Measurements from ENCODE around the gene STX19.

The STX19 gene

DNA sequence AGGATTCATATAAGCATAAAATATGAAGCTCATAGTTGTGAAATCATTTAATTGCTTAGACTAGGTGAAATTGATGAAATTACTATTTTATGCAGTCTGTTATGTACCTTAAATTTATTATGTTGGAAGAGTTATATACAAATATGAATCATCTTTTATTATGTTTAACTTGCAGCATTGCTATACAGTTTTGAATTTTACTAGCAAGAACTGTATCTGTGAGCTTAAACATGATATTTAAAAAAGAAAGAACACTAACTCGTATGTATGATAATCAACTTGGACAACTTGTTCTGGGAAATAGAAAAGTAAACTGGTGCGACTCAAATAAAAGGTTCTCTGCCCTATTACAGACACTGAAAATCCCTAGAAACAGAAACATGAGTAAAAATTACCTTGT, 1.8 kb downstream of the STX19 start:
- TF ChIP-seq SIN3A (IDR thresholded peaks at IDR 0.05; ENCODE audit: borderline replicate concordance, insufficient read depth, low read length) (no peak), POLR2AphosphoS5 (IDR thresholded peaks at IDR 0.05; ENCODE audit: low read depth, low read length) (no peak), FOXP2 (optimal IDR thresholded peaks at IDR 0.05; ENCODE audit: borderline replicate concordance, extremely low read depth, extremely low read length, insufficient read depth) (no peak), TAF1 (IDR thresholded peaks at IDR 0.05; ENCODE audit: borderline replicate concordance, insufficient read depth, low read length) (no peak)
- TF ChIP-seq, protein P1, sequence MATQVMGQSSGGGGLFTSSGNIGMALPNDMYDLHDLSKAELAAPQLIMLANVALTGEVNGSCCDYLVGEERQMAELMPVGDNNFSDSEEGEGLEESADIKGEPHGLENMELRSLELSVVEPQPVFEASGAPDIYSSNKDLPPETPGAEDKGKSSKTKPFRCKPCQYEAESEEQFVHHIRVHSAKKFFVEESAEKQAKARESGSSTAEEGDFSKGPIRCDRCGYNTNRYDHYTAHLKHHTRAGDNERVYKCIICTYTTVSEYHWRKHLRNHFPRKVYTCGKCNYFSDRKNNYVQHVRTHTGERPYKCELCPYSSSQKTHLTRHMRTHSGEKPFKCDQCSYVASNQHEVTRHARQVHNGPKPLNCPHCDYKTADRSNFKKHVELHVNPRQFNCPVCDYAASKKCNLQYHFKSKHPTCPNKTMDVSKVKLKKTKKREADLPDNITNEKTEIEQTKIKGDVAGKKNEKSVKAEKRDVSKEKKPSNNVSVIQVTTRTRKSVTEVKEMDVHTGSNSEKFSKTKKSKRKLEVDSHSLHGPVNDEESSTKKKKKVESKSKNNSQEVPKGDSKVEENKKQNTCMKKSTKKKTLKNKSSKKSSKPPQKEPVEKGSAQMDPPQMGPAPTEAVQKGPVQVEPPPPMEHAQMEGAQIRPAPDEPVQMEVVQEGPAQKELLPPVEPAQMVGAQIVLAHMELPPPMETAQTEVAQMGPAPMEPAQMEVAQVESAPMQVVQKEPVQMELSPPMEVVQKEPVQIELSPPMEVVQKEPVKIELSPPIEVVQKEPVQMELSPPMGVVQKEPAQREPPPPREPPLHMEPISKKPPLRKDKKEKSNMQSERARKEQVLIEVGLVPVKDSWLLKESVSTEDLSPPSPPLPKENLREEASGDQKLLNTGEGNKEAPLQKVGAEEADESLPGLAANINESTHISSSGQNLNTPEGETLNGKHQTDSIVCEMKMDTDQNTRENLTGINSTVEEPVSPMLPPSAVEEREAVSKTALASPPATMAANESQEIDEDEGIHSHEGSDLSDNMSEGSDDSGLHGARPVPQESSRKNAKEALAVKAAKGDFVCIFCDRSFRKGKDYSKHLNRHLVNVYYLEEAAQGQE (IDR thresholded peaks at IDR 0.05; ENCODE audit: insufficient read depth in 1 of 2, low read depth in 2 of 2, low read length in 2 of 2) = no peak

- TF ChIP-seq POLR2AphosphoS5 (IDR thresholded peaks at IDR 0.05; ENCODE audit: low read depth, low read length) = no peak
These were observed 4.0 kb downstream of the STX19 start for GRCh38 chr3:94024385-94024784.

GRCh38 chr3:94020293-94020692, 8.1 kb downstream of the STX19 start:
- TF ChIP-seq FOXP2 (optimal IDR thresholded peaks at IDR 0.05; ENCODE audit: borderline replicate concordance, extremely low read depth, extremely low read length, insufficient read depth) (no peak), TAF1 (IDR thresholded peaks at IDR 0.05; ENCODE audit: borderline replicate concordance, insufficient read depth, low read length) (no peak), SIN3A (IDR thresholded peaks at IDR 0.05; ENCODE audit: borderline replicate concordance, insufficient read depth, low read length) (no peak), POLR2AphosphoS5 (IDR thresholded peaks at IDR 0.05; ENCODE audit: low read depth, low read length) (no peak)
- TF ChIP-seq, protein P1 (IDR thresholded peaks at IDR 0.05; ENCODE audit: insufficient read depth in 1 of 2, low read depth in 2 of 2, low read length in 2 of 2) = no peak

DNA sequence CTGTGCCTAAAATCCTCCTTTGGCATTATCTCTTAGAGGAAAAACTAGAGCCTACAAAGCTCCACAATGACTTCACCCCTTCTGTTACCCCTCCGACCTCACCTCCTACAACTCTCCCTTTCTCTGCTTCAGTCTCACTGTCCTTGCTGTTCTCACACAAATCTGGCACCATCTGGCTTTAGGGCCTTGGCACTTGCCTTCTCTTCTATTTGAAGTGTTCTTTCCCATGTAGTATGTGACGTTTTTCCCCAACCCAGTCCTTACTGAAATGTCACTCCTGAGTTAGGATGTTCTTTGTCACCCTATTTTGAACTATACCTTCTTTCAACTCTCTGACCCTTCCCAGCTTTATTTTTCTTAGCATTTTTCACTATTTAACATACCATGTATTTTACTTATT, 8.7 kb downstream of the STX19 start:
- TF ChIP-seq TAF1 (IDR thresholded peaks at IDR 0.05; ENCODE audit: borderline replicate concordance, insufficient read depth, low read length) = no peak
- TF ChIP-seq POLR2AphosphoS5 (IDR thresholded peaks at IDR 0.05; ENCODE audit: low read depth, low read length) = no peak
- TF ChIP-seq SIN3A (IDR thresholded peaks at IDR 0.05; ENCODE audit: borderline replicate concordance, insufficient read depth, low read length) = no peak
- TF ChIP-seq FOXP2 (optimal IDR thresholded peaks at IDR 0.05; ENCODE audit: borderline replicate concordance, extremely low read depth, extremely low read length, insufficient read depth) = no peak
- TF ChIP-seq, protein P1 (IDR thresholded peaks at IDR 0.05; ENCODE audit: insufficient read depth in 1 of 2, low read depth in 2 of 2, low read length in 2 of 2) = no peak

DNA sequence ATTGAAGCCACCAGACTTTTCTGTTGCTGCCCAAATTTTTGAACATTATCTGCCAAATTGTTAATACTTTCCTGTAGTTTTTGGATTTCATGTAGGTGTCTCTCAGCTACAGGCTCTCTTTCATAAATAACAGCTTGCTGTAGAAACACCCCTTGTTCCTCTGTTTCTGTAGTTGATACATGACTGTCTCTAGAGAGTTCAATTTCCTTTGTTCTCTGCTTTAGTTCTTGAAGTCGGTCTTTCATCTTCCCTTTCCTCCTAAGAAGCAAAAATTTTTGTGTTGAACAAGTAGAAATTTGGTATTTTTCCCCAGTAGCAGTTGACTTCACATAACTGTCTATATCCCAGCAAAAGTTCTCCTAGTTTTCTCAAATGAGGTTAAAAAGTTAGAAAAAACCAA, 13.4 kb downstream of the STX19 start:
- TF ChIP-seq POLR2AphosphoS5 (IDR thresholded peaks at IDR 0.05; ENCODE audit: low read depth, low read length) = no peak
- TF ChIP-seq, protein P1 (IDR thresholded peaks at IDR 0.05; ENCODE audit: insufficient read depth in 1 of 2, low read depth in 2 of 2, low read length in 2 of 2) = no peak
- no peak for TF ChIP-seq SIN3A (IDR thresholded peaks at IDR 0.05; ENCODE audit: borderline replicate concordance, insufficient read depth, low read length)
- TF ChIP-seq TAF1 (IDR thresholded peaks at IDR 0.05; ENCODE audit: borderline replicate concordance, insufficient read depth, low read length) = no peak
- no peak for TF ChIP-seq FOXP2 (optimal IDR thresholded peaks at IDR 0.05; ENCODE audit: borderline replicate concordance, extremely low read depth, extremely low read length, insufficient read depth)
